Stimulated activated CD4-positive, alpha-beta T cell treated with anti-CD3 and anti-CD28 coated beads, Interleukin-2, amount 100 ng/mL, for 48 hours (primary cell): ENCODE results near the gene MYH7.

Experiments
- DNase-seq, 2 donors: peaks; one replicate each; pipeline ENCODE4 v3.0.0-alpha.2; 2020

Gene MYH7

GRCh38 chr14:23385642-23386265 lies 49.7 kb downstream of the MYH7 start:
- no peak for DNase-seq

- no peak for DNase-seq
Measured at GRCh38 chr14:23385244-23385641, 50.2 kb downstream of the MYH7 start.

- no peak for DNase-seq
Measured at GRCh38 chr14:23384364-23385080, 50.9 kb downstream of the MYH7 start.

- DNase-seq, result no peak
Measured at GRCh38 chr14:23382731-23383440, 52.6 kb downstream of the MYH7 start.

- DNase-seq, result no peak
Measured at GRCh38 chr14:23382276-23382675, 53.2 kb downstream of the MYH7 start.

GRCh38 chr14:23381871-23382270 lies 53.6 kb downstream of the MYH7 start:
- DNase-seq, result no peak

GRCh38 chr14:23380976-23381375 lies 54.5 kb downstream of the MYH7 start:
- no peak for DNase-seq

- DNase-seq, result no peak
Measured at GRCh38 chr14:23380197-23380914, 55.1 kb downstream of the MYH7 start.

- DNase-seq, result peak; percentile 62 to 67
Measured at GRCh38 chr14:23379366-23380196, 55.9 kb downstream of the MYH7 start.

GRCh38 chr14:23378612-23379220 lies 56.7 kb downstream of the MYH7 start:
- no peak for DNase-seq

- no peak for DNase-seq
Measured at GRCh38 chr14:23377573-23378563, 57.6 kb downstream of the MYH7 start.

- no peak for DNase-seq
Measured at GRCh38 chr14:23377198-23377550, 58.3 kb downstream of the MYH7 start.

- no peak for DNase-seq
Measured at GRCh38 chr14:23376482-23377197, 58.8 kb downstream of the MYH7 start, which contains the start of gene CMTM5. TSS of gene CMTM5 (plus strand) at chr14:23377046. CDS start at chr14:23377252, 206 bp downstream.

- DNase-seq, result no peak
Measured at GRCh38 chr14:23375527-23376251, 59.8 kb downstream of the MYH7 start.

GRCh38 chr14:23373041-23373440 lies 62.4 kb downstream of the MYH7 start:
- DNase-seq, result no peak

GRCh38 chr14:23372509-23372908 lies 63.0 kb downstream of the MYH7 start, which contains the start of gene IL25:
TSS of gene IL25 (plus strand) at chr14:23372809.
- no peak for DNase-seq

- no peak for DNase-seq
Measured at GRCh38 chr14:23371865-23372264, 63.6 kb downstream of the MYH7 start.

GRCh38 chr14:23370221-23370620 lies 65.2 kb downstream of the MYH7 start:
- no peak for DNase-seq

GRCh38 chr14:23366426-23366921 lies 69.0 kb downstream of the MYH7 start:
- no peak for DNase-seq
